ENCODE data around the gene PKD1.
"Not testable (repeated sequence)": the region's sequence is repeated elsewhere in the genome, so short reads cannot be mapped to it uniquely, and the experiment has no call there.

PKD1 gene

GRCh38 chr16:2150418-2151187 lies 14.9 kb upstream of the PKD1 start:
- DNase-seq (ENCODE audit: low spot score): no peak

GRCh38 chr16:2149630-2150417 lies 14.1 kb upstream of the PKD1 start:
- no peak for DNase-seq (ENCODE audit: low spot score)

- DNase-seq (ENCODE audit: low spot score): no peak
Observed at GRCh38 chr16:2148714-2149629, 13.3 kb upstream of the PKD1 start.

- no peak for DNase-seq (ENCODE audit: low spot score)
Observed at GRCh38 chr16:2147981-2148671, 12.4 kb upstream of the PKD1 start, which contains the start of gene RAB26. Gene RAB26 (plus strand): TSS chr16:2148625. CDS start chr16:2148784, 159 bp downstream.

GRCh38 chr16:2147378-2147777 lies 11.7 kb upstream of the PKD1 start:
- DNase-seq (ENCODE audit: low spot score): no peak

- DNase-seq (ENCODE audit: low spot score): no peak
Observed at GRCh38 chr16:2145843-2146242, 10.1 kb upstream of the PKD1 start.

GRCh38 chr16:2143878-2144485 lies 8.3 kb upstream of the PKD1 start:
- DNase-seq (ENCODE audit: low spot score): no peak

- no peak for DNase-seq (ENCODE audit: low spot score)
Observed at GRCh38 chr16:2142942-2143877, 7.5 kb upstream of the PKD1 start.

- not testable (repeated sequence) for DNase-seq (ENCODE audit: low spot score)
Observed at GRCh38 chr16:2135071-2135470, 627 bp downstream of the PKD1 start.

- not testable (repeated sequence) for DNase-seq (ENCODE audit: low spot score)
Observed at GRCh38 chr16:2133797-2134196, 1.9 kb downstream of the PKD1 start.

GRCh38 chr16:2129890-2130447 lies 5.7 kb downstream of the PKD1 start:
- DNase-seq (ENCODE audit: low spot score): not testable (repeated sequence)

GRCh38 chr16:2129251-2129650 lies 6.4 kb downstream of the PKD1 start:
- not testable (repeated sequence) for DNase-seq (ENCODE audit: low spot score)

- not testable (repeated sequence) for DNase-seq (ENCODE audit: low spot score)
Observed at GRCh38 chr16:2127630-2128280, 7.9 kb downstream of the PKD1 start.

- not testable (repeated sequence) for DNase-seq (ENCODE audit: low spot score)
Observed at GRCh38 chr16:2126928-2127556, 8.7 kb downstream of the PKD1 start.

- DNase-seq (ENCODE audit: low spot score): not testable (repeated sequence)
Observed at GRCh38 chr16:2126161-2126743, 9.4 kb downstream of the PKD1 start.

- DNase-seq (ENCODE audit: low spot score): not testable (repeated sequence)
Observed at GRCh38 chr16:2125609-2126008, 10.1 kb downstream of the PKD1 start.

- peak; percentile 66 for DNase-seq (ENCODE audit: low spot score)
Observed at GRCh38 chr16:2124694-2125444, 10.8 kb downstream of the PKD1 start.

GRCh38 chr16:2124377-2124693 lies 11.4 kb downstream of the PKD1 start:
- DNase-seq (ENCODE audit: low spot score): not testable (repeated sequence)
